Activated CD4-positive, alpha-beta T cell treated with anti-CD3 and anti-CD28 coated beads, Interleukin-2, amount 50 U/mL, for 16 hours (primary cell): ENCODE measurements around the gene DCTN1.
"Not testable (repeated sequence)": the region's sequence is repeated elsewhere in the genome, so short reads cannot be mapped to it uniquely, and the experiment has no call there.

Experiments
- DNase-seq: peaks from one replicate; pipeline ENCODE4 v3.0.0-alpha.2; 2020

Gene DCTN1

DNA sequence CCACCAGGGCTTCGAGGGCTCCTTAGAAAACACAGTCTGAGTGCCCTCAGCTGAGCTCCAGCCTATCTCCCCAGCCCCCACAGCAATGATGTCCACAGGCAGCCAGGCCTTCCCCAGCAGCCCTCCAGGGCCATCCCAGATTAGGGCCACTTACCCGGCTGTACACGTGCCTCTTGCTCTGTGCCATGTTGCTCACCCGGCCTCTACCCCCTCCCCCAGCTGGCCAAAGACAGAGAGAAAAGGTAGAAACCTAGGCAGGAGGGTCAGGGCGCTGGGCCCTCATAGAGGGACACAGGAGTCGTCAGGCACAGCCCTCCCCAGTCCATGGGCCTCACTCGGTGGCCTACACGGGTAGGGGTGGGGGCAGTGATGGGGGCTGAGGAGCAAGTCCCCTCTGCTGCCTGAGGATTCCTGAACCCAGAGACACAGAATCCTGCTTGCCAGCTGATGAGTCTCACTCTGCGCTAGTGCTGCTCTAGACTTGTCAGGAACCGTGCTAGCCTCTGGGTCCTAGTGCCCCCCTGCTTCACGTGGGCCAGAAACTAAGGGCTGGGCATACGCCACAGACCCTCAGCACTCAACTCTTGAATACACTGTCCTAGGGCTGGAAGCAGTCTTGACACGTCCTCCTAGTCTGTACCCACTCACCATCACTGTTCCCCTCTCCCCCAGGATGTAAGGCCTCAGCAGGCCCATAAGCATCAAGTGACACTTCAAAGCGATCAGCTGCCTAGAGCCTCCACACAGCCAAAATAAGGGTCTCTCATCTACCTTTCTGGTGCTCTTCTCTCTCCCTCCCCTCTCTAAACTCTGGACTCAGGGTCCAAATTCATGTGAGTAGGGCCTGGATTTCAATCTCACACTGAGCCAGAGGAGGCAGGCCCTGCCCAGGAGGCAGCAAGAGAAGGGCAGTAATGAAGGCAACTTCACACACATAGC is at the start of gene DCTN1:
TSS of gene DCTN1 (minus strand) at position 461 of the 939 bp plus-strand sequence. CDS start at position 187, 274 bp downstream.
- DNase-seq, result no peak

DNA sequence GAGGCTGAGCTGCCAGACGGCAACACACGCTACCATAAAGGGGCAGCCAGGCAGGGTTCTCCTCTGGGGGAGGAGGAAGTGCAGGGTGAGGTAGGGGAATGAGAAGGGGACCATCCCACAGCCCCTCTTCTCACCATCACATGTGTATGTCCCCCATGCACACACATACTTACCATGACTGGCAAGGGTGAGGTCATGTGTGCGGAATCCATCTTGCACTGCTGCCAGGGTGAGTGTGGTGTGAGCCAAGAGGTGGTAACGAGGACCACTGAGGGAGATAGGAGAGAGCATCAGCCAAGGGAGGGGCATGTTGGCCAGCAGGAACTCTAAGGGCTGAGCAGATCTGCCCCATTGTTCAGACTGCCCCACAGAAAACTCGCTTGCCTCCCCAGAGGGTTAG is 48.6 kb upstream of the DCTN1 start:
- DNase-seq, result no peak

DNA sequence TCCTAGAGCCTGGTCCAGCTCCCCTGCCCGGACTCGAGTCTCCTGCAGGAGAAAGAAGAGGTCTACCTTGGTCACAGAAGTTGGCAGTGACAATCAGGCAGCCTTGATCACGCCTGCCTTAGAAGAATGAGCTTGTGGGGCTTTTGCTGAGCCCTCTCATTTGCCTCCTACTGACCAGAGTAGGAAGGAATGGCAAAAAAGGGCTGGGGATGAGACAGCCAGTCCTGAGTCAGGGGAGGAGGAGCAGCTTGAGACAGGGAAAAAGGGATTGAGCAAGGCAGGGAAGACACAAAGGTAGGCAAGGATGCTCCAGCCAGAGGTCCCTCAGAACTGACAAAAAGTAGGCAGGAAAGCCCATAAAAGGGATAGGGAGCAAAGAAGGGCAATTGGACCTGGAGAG is 47.4 kb upstream of the DCTN1 start:
- no peak for DNase-seq

DNA sequence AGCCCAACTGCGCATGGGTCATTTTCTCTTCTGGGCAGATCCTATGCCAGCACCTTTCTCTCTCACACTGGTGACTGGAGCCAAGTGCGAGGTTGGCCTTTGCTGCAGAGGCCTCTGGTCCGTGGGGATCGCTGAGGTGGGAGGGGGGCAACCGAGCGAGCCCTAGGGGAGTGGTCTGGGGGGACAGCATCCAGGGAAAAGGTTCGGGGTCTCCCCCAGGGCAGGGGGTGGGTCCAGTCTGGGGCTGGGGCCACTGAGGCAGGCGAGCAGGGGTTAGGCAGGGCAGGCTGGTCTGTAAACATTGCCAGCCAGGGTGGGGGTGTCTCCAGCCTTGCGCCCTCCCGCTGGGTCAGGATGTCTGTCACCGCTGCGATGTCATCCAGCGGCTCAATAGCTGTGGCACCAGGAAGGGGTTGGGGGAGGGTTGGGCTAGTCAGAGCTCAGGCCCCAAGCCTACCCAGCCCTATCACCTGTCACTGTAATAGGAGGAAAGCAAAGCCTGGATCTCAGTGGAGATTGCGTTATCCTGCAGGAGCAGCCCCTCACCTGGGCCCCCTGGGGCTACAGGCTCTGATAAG is 46.2 kb upstream of the DCTN1 start:
- DNase-seq, result no peak

DNA sequence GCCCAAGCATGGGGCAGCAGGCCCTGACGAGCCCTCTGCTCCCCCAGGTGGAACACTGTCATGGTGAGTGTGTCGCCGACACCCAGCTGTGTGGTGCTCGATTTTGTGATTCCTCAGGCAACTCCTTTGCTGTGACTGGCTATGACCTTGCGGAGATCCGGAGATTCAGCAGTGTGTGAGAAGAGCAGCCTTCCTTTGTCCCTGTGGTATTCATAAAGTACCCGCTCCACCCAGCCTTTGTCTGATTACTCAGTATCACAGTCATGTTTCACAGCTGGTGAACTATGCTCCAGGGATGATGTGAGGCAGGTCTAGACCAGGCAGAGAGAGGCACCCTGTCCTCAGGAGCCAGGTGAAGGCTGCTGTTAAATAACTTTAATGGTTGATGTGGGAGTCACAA is 45.4 kb upstream of the DCTN1 start:
- no peak for DNase-seq

DNA sequence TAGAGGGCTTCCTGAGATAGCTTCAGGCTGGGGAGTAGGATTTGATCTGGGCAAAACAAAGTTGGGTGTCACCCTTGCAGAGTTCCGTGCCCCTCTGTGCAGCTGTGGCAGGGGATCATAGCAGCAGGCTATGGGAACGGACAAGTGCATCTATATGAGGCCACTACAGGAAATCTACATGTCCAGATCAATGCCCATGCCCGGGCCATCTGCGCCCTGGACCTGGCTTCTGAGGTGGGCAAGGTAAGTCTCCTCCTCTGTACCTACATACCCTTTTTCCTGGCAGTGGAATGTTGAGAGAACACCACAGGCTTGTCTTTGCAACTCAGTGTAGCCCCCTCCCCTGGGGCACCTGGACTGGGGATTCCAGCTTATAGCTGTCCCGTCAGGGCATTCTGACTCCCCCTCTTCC is 44.9 kb upstream of the DCTN1 start:
- no peak for DNase-seq

DNA sequence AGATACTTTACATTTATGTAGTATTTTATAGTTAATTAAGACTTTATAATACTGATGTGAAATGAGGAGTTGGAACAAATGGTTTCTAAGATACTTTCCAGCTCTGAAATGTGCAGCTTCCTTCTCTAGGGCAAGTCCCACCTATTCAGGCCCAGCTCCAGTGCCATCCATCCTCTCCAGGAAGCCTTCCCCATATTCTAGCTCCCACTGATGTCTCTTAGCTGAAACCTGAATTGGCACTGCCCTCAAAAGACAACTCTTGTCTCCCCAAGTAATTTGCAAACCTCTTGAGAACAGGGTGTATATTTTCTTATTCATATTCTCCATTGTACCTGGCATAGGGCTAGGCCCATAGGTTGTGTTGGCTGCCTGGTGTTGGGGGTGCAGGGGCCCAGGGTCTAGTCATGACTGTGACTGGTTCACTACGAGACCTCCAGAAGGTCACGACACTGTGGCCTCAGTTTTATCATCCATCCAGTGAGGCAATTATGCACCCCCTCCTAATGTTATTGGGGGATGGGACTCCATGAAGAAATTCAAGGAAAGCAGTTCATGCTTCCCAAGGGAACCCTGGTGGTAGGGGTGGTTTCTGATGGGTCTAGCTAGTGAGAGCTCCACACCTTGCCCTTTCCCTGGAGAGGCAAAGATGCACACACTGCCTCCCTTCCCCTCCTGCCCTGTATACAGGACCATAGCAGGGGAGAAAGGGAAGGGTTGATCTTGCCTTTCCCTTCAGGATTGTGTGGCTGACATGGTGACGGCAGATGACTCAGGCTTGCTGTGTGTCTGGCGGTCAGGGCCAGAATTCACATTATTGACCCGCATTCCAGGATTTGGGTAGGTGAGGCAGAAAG is 44.3 kb upstream of the DCTN1 start:
- DNase-seq, result no peak

DNA sequence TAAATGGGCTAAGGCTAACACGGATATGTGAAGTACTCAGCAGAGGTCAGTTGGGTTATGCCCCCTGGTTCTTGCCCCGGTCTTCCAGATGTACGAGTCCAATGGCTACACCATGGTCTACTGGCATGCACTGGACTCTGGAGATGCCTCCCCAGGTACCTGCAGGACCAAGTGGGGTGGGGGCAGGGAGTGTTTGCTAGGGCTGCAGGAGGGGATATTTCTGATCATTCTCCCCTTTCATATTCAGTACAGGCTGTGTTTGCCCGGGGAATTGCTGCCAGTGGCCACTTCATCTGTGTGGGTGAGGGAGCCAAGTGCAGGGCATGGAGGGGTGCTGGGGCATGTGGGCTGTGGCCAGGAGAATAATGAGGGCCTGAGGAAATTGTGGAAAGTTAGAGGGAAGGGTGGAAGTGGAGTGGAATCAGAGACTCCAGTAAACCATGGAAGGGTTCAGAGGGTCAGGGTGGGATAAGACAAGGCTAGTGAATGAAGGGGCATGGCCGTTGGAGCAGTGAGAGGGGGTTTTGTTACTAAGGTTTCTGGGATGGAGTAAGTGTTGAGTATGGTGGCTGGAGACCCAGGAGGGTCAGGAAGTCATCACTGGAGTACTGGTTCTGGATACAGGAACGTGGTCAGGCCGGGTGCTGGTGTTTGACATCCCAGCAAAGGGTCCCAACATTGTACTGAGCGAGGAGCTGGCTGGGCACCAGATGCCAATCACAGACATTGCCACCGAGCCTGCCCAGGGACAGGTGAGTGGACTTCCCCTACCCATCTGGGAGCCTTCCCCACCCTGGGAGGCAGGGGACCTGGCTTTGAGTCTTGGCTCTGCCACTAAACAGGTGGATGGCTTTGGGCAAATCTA is 43.4 kb upstream of the DCTN1 start:
- DNase-seq, result no peak

DNA sequence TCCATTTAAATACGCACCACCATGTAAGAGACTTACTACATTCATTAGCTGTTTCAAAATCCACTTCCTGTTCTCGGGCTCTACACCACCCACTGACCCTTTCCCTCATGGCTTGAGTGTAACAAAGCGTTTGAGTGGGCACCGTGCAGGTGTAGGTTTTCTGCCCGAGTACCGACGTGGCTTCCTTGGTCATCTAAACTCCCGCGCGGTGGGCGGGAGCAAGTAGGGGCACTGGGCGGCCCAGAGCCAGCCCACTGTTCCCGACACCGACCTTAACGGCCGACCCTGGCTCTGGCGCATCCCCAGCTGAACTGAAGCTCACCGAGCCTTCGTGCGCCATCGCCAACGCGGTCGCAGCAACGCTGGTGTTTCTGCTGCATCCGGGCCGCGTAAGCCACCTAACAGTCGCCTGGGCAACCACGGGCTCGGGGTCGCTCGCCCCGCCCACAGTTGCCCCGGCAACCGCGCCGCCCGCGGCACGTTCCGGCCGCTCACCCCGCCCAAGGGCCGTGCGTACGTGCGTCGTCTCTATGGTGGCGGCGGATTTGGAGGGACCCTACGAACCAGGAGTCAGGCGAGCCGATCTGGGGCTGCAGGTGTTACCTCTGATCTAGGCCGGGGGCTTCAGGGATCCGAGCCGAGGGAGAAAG is 41.2 kb upstream of the DCTN1 start, which contains the start of the genes C2orf81 and WDR54:
TSS of gene C2orf81 (minus strand) at position 399 of the 650 bp plus-strand sequence. CDS start at position 340, 59 bp downstream.
TSS of gene WDR54 (plus strand) at position 510 of the 650 bp plus-strand sequence. CDS start 424 bp downstream, outside the sequence.
- peak; percentile 95 for DNase-seq

DNA sequence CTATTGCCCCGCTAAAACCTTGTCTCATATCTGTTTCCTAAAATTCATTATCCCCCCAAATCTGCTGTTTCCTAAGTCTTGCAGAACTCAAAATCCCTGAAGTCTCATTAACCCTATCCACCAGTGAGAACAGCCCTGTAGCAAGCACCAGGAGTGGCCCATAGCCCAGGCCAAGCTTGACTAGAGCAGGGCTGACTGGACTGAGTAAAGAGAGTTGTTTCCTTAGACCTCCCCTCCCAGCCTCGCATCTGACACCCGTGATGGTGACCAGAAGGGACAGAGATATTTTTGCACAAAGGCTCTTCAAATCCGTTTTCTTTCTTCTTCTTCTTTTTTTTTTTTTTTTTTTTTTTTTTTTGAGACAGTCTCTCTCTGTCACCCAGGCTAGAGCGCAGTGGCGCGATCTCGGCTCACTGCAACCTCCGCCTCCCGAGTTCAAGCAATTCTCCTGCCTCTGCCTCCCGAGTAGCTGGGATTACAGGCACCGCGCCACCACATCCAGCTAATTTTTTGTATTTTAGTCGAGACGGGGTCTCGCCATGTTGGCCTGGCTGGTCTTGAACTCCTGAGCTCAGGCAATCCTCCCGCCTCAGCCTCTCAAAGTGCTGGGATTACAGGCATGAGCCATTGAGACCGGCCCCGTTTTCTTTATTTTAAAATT is 40.5 kb upstream of the DCTN1 start:
- DNase-seq, result not testable (repeated sequence)

DNA sequence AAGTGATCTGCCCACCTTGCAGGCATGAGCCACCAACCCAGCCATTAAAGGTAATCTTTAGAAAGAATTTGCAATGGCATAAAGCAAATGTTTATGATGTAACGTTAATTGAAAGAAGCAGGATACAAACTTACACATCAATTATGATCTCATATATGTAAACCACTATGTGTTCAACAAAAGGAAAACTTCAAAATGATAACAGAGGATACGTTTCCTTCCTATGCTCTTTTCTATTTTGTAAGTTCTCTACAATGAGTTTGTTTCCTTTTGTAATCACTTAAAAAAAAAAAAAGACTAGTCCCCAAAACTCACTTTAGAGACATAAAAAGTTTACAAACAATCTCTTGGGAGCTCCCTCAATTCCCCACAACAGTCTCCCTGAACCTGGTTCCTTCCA is 39.9 kb upstream of the DCTN1 start:
- no peak for DNase-seq

DNA sequence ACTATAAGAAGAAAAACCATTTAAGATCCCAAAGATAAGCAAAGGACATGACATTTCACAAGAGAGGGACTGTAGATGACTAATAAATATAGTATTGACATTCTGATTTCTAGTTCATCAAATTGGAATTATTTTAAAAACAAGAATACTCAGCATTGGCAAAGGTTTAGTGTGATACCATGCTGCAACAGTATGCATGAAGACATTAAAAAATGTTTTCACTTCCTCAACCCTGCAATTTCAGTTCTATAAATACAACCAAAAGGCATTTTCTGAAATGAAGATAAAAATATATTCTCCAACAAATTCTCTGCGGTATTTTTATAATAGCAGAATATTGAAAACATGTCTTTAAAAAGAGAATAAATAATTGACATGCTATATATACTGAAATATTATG is 39.2 kb upstream of the DCTN1 start:
- DNase-seq, result no peak

DNA sequence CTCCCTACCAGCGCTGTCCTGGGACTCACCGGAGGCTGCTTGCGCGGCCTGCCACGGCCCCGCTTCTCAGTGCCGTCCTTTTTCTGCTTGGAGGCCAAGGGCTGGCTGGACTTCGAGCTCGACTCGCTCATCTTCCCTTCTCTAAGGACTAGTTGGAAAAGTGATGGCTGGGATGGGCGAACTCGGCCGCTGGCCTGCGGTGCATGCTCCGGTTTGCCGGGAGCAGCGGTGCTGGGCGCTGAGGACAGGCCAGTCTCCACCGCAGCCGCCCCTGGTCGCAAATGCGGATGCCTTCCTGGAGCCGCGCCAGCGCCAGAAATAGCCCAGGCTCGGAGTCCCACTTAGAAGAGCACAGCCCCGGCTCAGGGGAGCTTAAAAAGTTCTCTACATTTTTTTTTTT is 38.2 kb upstream of the DCTN1 start:
- no peak for DNase-seq

DNA sequence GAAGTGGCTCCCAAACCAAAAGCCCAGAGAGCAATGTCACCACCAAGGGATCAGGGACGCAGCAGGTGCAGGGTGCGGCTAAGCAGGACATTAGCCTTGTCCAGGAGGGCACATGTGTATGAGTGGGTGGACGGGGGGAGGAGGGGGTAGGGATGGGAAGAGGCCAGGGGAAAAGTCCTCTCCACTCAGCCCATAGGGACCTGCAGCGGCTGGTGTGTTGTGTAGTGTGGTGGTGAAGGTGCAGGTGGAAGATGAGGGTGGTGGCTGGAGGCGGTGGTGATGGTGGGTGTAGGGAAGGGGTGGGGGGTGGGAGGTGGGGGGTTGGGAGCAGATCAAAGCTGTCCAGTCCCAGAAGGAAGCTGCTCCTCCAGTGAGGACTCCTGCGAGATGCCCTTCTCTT is 37.7 kb upstream of the DCTN1 start:
- no peak for DNase-seq

DNA sequence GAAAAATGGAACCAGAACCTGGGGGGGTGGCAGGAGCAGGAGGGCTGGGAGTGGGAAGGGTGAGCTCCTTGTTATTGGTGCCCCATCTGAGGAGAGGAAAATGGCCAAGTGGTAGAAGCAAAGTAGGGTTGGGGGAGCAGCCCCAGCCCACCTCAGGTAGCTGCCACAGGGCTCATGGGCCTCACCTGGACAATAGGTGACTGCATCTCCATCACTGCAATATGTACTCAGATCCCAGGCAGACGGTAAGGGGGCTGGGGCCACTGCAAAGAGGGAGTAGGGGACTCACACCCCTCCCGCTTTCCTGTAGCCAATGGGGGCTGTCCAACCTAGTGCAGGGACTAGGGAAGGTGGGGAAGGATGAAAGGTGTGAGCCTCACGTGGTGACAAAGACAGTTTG is 37.1 kb upstream of the DCTN1 start:
- DNase-seq, result no peak

DNA sequence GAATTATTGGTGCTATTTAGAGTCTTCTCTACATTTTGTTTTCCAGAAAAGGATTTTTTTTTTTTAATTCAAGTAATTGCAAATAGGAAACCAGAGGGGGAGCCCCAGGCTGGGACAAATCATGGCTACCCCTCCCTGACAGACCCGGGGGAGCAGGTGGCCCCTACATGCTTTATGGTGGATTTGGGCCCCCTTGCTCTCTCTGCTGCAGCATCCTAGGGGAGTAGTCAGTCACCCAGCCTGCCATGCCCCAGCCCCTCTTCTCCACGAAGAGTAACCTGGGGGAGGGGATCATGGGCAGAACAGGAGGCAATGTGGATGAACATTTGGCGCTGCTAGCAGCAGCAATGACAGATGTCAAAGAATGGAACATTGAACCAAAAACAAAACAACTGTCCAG is 36.7 kb upstream of the DCTN1 start:
- DNase-seq, result no peak

DNA sequence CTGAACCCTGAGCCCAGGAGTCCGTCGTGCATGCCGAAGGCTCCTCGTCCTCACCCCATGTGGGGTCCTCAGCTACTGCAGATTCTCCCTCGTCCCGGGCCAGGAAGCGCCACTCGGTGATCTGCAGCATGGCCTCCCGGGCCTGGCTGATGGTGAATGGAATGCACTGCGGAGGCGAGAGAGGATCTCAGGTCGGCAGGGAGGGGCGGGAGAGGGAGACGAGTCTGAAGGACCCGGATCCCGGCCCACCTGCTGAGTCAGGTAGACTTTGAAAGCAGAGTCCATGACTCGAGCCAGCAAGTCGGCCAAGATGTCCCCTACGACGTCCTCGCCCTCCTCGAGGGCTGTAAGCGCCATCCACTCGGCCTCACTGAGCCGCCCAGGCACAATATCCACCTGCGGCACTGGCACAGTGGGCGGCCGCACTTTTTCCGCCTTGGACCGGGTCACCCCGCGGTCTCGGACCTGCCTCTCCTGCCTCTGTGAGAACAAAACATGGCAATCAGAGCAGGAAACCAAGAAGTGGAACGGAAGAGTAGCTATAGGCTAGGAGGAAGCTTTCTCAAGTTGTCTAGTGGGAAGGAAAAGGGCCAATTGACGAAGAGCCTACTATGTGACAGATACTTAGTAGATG is 35.8 kb upstream of the DCTN1 start:
- no peak for DNase-seq

DNA sequence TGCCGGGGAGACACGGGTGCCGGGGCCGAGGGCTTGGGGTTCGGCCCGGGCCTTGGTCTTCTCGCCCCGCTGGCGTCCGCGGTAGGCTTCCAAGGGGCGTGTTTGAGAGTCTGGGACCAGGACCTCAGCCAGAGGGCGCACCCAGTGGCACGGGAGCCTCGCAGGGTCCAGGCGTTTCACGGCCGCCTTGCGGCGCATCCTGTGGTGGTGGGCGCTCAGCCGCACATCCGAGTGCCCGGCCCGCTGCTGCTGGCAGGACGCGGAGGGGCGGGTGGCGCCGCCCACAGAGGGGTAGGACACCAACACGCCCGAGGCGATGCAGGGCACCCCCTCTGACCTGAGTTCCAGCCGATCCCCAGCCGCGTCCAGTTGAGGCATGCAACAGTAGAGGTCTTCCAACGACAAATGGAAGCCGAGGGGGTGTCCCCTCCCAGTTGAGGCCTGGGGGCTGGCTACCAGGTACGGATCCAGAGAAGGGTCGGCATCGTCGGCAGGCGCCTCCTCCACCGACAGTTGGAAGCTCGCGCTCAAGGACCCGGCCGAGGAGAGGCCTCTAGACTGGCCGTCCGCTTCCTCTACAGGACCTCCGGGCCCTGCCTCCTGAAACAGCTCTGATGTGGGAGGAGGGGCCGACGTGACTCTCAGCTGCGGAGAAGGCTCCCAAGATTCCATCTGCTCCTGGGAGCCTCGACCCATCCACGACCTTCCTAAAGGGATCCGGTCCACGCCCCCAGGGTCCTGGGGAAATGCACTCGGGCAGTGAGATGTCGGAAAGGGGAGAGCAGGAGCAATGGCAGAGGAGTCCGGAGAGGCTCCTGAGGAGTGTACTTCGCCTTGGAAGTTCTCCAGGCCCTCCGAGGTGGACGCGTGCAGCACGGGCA is 35.0 kb upstream of the DCTN1 start:
- no peak for DNase-seq

DNA sequence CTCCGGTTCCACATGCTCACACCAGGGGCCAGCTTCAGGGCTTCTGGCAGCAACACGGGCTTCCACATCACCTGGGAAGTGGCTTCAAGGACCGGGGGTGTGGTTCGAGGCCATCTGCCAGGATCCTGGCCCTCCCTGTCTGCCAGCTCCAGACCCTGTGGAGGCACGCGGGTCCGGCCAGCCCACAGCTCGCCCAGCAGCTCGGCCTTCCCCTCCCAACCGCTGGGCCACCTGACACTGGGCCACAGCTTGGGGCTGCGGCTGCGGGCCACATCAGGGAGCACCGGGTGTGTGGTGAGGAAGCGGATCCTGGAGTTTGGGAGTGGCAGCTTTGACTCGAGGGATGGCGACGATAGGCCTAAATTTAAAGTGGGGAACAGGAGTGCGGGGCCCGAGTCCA is 34.3 kb upstream of the DCTN1 start:
- DNase-seq, result no peak
